Endometrial microvascular endothelial cells (primary cell): ENCODE results near the gene PADI1. TPM values are rescaled to one million over a fixed set of nuclear protein-coding genes. Genes with fewer than 3 reads are reported as not detected.

Experiments
- in situ Hi-C: cut with HindIII; loops from 2 replicates; pipeline ENCODE4 v1.10.0; 2017; ENCODE audit warnings: low sequenced_read_pairs, low pct_unique_long_range_greater_than_20kb; ENCODE audit errors: inconsistent ontology term
- total RNA-seq: library from RNA; depleted of rRNA; stranded (reverse); fragments of >200 nt; gene quantifications from one replicate; pipeline ENCODE4 v1.2.3, GENCODE V29; 2015; ENCODE audit errors: inconsistent ontology term

PADI1 gene
- total RNA-seq, 1 donor from 2014 or later = not detected

- in situ Hi-C loops = no loop called here
Observed at GRCh38 chr1:17212009-17212408, 7.1 kb downstream of the PADI1 start.

- in situ Hi-C loops = no loop called here
Observed at GRCh38 chr1:17212487-17213121, 7.7 kb downstream of the PADI1 start.

- in situ Hi-C loops = no loop called here
Observed at GRCh38 chr1:17213148-17213781, 8.3 kb downstream of the PADI1 start.

GRCh38 chr1:17213782-17214148 lies 8.8 kb downstream of the PADI1 start:
- in situ Hi-C loops = no loop called here

- in situ Hi-C loops = no loop called here
Observed at GRCh38 chr1:17214876-17215544, 10.1 kb downstream of the PADI1 start.

GRCh38 chr1:17215545-17215890 lies 10.6 kb downstream of the PADI1 start:
- in situ Hi-C loops = no loop called here

DNA sequence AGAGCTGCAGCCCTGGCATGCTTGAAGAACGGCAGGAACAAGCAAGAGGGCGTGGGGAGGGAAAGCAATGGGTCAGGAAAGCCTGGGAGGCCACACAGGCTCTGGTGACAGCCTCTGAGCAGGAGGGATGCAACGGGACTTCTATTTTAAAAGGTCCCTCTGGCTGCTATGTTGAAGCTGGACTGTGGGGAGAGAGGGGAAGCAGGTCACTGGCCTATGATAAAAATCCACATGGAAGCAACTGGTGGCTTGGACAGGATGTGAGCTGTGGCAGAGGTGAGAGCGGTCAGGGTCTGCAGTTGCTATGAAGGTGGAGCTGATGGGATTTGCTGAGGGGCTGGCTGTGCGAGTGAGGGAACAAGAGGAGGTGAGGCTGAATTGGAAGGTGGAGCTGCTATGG lies 11.2 kb downstream of the PADI1 start:
- in situ Hi-C loops = no loop called here

DNA sequence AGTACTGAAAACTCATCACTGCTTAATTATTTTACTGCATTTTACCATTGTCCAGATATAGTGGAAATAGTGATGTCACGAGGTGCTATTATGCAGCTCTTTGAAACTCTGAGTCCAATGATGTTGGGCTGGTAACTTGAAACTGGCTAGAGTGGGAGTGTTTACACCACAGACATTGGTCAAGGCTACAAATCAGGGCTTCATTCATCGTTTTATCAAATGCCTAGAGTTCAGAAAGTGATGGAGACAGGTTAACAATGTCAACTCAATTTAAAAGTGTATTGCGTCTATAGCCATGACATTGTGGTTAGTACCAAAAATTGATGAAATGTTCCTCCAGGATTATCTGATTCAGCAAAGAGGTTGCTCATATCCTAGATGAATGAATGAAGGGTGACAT lies 12.7 kb downstream of the PADI1 start:
- in situ Hi-C loops = no loop called here

- in situ Hi-C loops = no loop called here
Observed at GRCh38 chr1:17218939-17219338, 14.0 kb downstream of the PADI1 start.

- in situ Hi-C loops = no loop called here
Observed at GRCh38 chr1:17220287-17220686, 15.4 kb downstream of the PADI1 start.

- in situ Hi-C loops = no loop called here
Observed at GRCh38 chr1:17222557-17222956, 17.6 kb downstream of the PADI1 start.

- in situ Hi-C loops = no loop called here
Observed at GRCh38 chr1:17224434-17224833, 19.5 kb downstream of the PADI1 start.

GRCh38 chr1:17225140-17225539 lies 20.2 kb downstream of the PADI1 start:
- in situ Hi-C loops = no loop called here

DNA sequence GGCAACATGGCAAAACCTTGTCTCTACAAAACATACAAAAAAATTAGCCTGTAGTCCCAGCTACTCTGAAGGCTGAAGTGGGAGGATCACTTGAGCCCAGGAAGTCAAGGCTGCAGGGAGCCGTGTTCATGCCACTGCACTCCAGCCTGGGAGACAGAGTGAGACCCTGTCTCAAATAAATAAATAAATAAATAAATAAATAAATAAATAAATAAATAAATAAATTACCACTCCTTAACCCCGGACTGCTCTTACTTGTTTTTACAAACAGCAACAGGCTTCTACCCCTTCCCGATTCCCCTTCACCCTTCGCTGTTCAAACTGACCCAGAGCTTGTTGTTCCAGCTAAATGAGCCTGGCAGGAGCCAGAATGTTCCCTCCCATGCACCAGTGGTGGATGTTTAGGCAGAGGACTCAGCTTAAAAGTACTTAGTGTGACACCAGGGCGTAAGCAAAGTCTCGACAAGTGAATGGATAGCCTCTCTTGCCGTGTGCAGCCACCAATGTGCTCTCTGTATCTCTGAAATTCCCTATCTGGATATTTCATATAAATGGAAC lies 22.5 kb downstream of the PADI1 start:
- in situ Hi-C loops = no loop called here

- in situ Hi-C loops = no loop called here
Observed at GRCh38 chr1:17228619-17229018, 23.7 kb downstream of the PADI1 start.

- in situ Hi-C loops = no loop called here
Observed at GRCh38 chr1:17229379-17229778, 24.5 kb downstream of the PADI1 start.

DNA sequence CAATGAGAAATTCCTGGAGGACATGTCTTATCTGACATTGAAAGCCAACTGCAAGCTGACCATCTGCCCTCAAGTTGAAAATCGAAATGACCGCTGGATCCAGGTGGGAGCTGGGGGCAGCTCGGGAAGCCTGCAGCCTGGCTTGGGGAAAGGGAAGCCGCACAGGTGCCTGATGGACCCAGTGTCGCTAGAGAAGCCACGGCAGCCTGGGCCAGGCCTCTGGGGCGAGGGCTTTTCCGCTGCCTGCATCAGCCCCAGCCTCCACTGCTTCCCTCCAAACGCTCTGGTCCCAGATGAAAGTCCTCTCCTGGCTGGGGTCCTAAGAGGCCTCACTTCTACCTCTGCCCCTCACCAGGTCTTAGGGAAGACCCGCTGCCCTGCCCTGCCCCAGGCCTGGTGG lies 25.2 kb downstream of the PADI1 start:
- in situ Hi-C loops = no loop called here

DNA sequence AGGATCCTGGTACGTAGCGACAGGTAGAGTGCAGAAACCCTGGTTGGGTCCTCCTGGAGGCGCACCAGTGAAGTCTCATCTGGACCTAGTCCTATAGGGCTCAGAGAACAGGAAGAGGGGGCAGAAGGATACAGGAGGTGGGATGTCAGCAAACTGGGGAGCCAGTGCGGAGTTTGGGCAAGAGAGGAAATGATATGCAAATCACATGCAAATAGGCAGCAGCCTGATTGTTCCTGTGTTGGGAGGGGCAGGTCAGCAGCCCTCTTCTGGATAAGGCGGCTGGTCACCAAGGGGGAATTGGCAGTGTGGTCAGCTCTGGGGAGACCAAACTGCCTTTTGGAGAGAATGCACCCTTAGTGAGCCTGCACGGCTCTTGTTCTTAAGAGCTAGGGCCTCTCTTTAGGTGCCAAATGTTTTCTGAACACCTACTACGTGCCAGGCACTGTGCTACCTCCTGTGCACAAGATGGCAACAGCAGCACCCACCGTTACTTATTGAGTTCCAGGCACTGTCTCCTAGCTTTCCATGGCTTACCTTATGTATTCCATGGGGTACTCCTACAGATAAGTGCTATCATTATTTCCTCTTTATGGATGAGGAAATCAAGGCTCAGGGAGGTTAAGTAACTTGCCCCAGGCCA lies 25.9 kb downstream of the PADI1 start:
- in situ Hi-C loops = no loop called here

- in situ Hi-C loops = no loop called here
Observed at GRCh38 chr1:17232759-17233661, 28.1 kb downstream of the PADI1 start.
